GM19468 (cell line): ENCODE results near the gene GALNT7.

Source experiments
- ATAC-seq: cut with Tn5 transposase; IDR thresholded peaks from one replicate; pipeline ENCODE4 v1.9.1; 2021; ENCODE audit warnings: mild to moderate bottlenecking, moderate library complexity, moderate number of reproducible peaks; ENCODE audit not compliant: unreplicated experiment; ENCODE audit errors: extremely low read depth

The GALNT7 gene

GRCh38 chr4:173227756-173228155 is 59.1 kb downstream of the GALNT7 start:
- no peak for ATAC-seq

- no peak for ATAC-seq
Observed at GRCh38 chr4:173230062-173230461, 61.5 kb downstream of the GALNT7 start.

DNA sequence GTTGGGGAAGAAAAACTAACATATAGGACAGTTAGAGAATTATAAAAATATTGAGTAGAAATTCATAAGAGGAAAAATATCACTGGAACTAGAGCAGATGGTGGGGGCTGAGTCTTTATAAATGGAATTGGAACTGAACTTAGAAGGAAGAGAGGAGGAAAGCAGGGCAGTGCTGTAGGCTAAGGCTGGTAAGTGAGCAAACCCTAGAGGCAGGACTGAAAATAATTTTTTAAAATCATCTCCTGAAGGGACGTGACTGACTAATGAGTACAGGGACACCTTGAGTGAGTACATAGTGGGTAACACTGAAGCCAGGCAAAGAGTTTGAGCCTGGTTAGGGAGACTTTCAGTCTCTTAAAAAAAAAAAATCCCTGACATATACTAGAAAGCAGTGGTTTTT is 63.3 kb downstream of the GALNT7 start:
- ATAC-seq: no peak

GRCh38 chr4:173233857-173234256 is 65.2 kb downstream of the GALNT7 start:
- ATAC-seq: no peak

GRCh38 chr4:173235050-173235449 is 66.4 kb downstream of the GALNT7 start:
- ATAC-seq: no peak

GRCh38 chr4:173236301-173236700 is 67.7 kb downstream of the GALNT7 start:
- no peak for ATAC-seq

DNA sequence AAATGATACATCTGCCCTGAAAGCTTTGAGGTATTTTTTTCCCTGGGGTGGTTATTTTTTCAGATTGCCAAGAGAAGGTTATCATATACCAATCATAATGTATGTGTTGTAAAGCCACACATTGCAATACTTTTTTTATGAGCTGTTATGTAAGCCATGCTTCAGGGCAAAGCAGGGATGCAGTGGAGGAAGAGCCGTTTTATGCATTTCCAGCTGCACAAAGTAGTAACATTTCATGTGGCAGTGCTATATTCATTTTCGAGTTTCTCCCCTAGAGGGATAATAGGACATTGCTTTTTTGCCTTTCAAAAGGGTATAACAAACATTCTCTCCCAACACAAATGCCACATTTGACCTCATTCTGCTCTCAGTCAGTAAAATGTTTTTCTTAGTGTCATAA is 68.5 kb downstream of the GALNT7 start:
- ATAC-seq: no peak

- no peak for ATAC-seq
Observed at GRCh38 chr4:173237762-173238161, 69.2 kb downstream of the GALNT7 start.

- no peak for ATAC-seq
Observed at GRCh38 chr4:173240696-173241095, 72.1 kb downstream of the GALNT7 start.

DNA sequence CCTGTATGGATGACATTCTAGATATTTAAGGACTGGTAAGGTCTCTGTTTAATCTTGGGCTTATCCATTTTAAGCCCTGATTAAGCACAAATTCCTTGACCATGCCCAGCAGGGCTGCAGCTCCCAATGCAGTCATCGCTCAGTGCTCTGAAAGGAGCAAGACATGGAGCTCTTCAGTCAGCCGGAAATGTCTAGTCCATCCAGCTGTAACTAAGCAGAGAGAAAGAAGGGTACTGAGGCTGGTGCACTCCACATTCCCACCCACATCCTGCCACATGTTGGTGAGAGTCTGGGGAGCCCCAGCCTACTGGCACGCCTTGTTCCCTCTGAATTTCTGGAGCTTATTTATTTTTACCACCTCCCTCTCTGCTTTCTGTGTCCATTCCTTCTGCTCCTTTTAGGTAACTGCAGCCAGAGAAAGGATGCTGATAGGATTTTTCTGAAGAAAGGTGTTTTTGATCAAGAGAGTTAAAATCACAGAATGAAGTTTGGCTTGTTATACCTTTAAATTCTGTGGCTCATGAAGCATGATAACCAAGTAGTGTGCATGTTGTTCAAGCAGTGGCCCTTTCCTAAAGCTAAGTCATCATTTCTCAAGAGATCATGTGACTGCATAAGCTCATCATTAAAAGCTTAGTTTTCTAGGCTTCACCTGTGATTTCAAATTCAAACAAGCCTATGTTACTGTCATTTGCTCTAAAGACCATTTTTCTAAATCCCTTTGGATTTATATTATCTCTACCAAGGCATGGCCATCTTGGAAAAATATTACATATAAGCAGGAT is 74.0 kb downstream of the GALNT7 start:
- ATAC-seq: no peak

- no peak for ATAC-seq
Observed at GRCh38 chr4:173243321-173243720, 74.7 kb downstream of the GALNT7 start.

DNA sequence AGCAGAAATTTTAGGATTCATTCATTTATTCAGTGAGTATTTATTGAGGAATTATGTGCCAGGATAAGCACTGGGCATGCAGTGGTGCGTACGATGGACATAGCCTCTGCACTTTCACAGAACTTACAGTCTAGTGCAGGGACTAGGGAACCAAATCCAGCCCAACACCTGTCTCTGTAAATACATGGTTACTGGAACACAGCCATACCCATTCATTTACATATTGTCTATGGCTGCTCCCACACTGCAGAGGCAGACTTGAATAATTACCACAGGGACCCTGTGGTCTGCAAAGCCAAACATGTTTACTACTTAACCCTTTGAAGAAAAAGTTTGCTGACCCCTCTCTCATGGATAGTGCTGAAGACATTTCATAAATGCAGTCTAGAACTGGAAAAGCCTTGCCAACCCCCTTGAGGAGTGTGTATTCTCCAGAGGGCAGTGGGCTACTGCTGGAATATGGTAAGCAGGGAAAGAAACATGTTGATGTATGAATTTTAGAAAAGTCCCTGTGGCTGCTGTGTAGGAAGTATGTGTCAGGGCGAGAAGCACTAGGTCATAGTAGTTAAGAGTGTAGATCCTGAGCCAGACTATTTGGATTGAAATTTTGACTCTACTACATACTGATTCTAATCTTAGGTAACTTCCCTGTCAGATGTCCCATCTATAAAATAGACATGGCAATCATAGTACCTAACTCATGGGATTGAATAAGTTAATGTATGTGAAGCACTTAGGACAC is 75.5 kb downstream of the GALNT7 start:
- ATAC-seq: peak; percentile 74

GRCh38 chr4:173245952-173246351 is 77.3 kb downstream of the GALNT7 start:
- no peak for ATAC-seq

- peak; percentile 31 for ATAC-seq
Observed at GRCh38 chr4:173246719-173247118, 78.1 kb downstream of the GALNT7 start.

GRCh38 chr4:173247321-173247720 is 78.7 kb downstream of the GALNT7 start:
- ATAC-seq: no peak

DNA sequence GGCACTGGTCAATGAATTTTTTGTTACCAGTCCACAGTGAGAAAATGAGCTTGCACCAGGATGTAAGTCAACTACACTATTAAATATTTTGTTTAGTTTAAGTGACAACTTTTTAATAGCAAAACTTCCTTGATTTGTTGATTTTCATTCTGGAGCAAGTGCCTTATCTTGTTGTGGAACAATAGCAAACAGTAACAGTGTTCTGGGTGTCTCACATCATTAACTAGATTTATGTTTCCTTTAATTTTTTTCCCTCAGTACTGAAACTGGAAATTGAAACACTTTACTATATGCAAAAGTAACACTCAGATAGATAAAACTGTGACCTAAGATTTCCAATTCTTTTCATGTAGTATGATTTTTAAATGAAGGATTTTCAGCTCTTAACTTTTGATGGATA is 80.1 kb downstream of the GALNT7 start:
- no peak for ATAC-seq

- peak; percentile 95 for ATAC-seq
Observed at GRCh38 chr4:173252024-173252935, 83.7 kb downstream of the GALNT7 start.

- no peak for ATAC-seq
Observed at GRCh38 chr4:173253561-173253960, 85.0 kb downstream of the GALNT7 start.

- no peak for ATAC-seq
Observed at GRCh38 chr4:173254646-173255045, 86.0 kb downstream of the GALNT7 start.

- no peak for ATAC-seq
Observed at GRCh38 chr4:173256825-173257224, 88.2 kb downstream of the GALNT7 start.
